Measurements from ENCODE around the gene ZNF516.

GRCh38 chr18:76471593-76471992, 23.4 kb downstream of the ZNF516 start:
- TF ChIP-seq CTCF (IDR thresholded peaks at IDR 0.05 in 2 of 3, conservative IDR thresholded peaks at IDR 0.05 in 1 of 3; ENCODE audit: control insufficient read depth in 2 of 3, extremely low read depth in 1 of 3, insufficient read depth in 1 of 3, low read depth in 3 of 3, low read length in 3 of 3) = no peak
- no peak for TF ChIP-seq CBX5 (IDR thresholded peaks at IDR 0.05; ENCODE audit: low read depth)
- no peak for TF ChIP-seq RUNX3 (IDR thresholded peaks at IDR 0.05; ENCODE audit: low read length)
- TF ChIP-seq EP300 (IDR thresholded peaks at IDR 0.05; ENCODE audit: borderline replicate concordance in 1 of 2, control insufficient read depth in 1 of 2, low read depth in 2 of 2, low read length in 2 of 2) = no peak
- no peak for TF ChIP-seq NRF1 (conservative IDR thresholded peaks at IDR 0.05; ENCODE audit: low read depth, low read length)
- TF ChIP-seq USF2 (IDR thresholded peaks at IDR 0.05; ENCODE audit: borderline replicate concordance, low read depth, low read length) = no peak
- no peak for TF ChIP-seq YY1 (IDR thresholded peaks at IDR 0.05; ENCODE audit: low read depth, low read length)
- TF ChIP-seq MXI1 (IDR thresholded peaks at IDR 0.05; ENCODE audit: low read depth, low read length) = no peak
- TF ChIP-seq POLR2A (IDR thresholded peaks at IDR 0.05; ENCODE audit: low read depth, low read length) = no peak
- TF ChIP-seq ELK1 (IDR thresholded peaks at IDR 0.05; ENCODE audit: low read depth, low read length) = no peak
- no peak for TF ChIP-seq TARDBP (IDR thresholded peaks at IDR 0.05; ENCODE audit: borderline replicate concordance)
- TF ChIP-seq ZBTB33 (IDR thresholded peaks at IDR 0.05) = no peak

All from GM12878 (cell line).